Trophoblast cell (in vitro differentiated cells and primary cell): ENCODE measurements around the gene POLR1C.
A peak's percentile ranks its signal among the peaks of the same experiment; 100 is the strongest.

Source experiments
- DNase-seq, 2 donors: peaks; one replicate each; pipeline ENCODE4 v3.0.0-alpha.2; 2016
- H2AFZ ChIP-seq: 2 replicates; pipeline ENCODE4 v1.6.1; 2013; ENCODE audit warnings: low read length, moderate library complexity, mild to moderate bottlenecking; ENCODE audit not compliant: insufficient read depth, poor library complexity
- H2AK5ac ChIP-seq: 2 replicates; pipeline ENCODE4 v1.6.1; 2013; ENCODE audit warnings: mild to moderate bottlenecking, low read length
- H2BK120ac ChIP-seq: 2 replicates; pipeline ENCODE4 v1.6.1; 2013; ENCODE audit warnings: low read length, mild to moderate bottlenecking, moderate library complexity; ENCODE audit not compliant: insufficient read depth, poor library complexity
- H2BK12ac ChIP-seq: 2 replicates; pipeline ENCODE4 v1.6.1; 2013; ENCODE audit warnings: mild to moderate bottlenecking, low read length, moderate library complexity
- H2BK5ac ChIP-seq: 2 replicates; pipeline ENCODE4 v1.6.1; 2013; ENCODE audit warnings: low read length, low read depth, moderate library complexity, mild to moderate bottlenecking; ENCODE audit not compliant: poor library complexity
- H3K14ac ChIP-seq: 2 replicates; pipeline ENCODE4 v1.6.1; 2013; ENCODE audit warnings: mild to moderate bottlenecking, low read length
- H3K18ac ChIP-seq: 2 replicates; pipeline ENCODE4 v1.6.1; 2013; ENCODE audit warnings: mild to moderate bottlenecking, low read length
- H3K23ac ChIP-seq: 2 replicates; pipeline ENCODE4 v1.6.1; 2013; ENCODE audit warnings: low read length
- H3K27ac ChIP-seq: 2 replicates; pipeline ENCODE4 v1.5.1; 2013; ENCODE audit warnings: low read depth, mild to moderate bottlenecking, inconsistent platforms, low read length, moderate library complexity
- H3K27me3 ChIP-seq: 2 replicates; pipeline ENCODE4 v1.6.1; 2013; ENCODE audit warnings: inconsistent platforms, mild to moderate bottlenecking, low read length, moderate library complexity; ENCODE audit not compliant: insufficient read depth
- H3K36me3 ChIP-seq, 2 experiments: 1 replicate in 1 of 2; 2 replicates in 1 of 2; pipeline ENCODE4 v1.6.1; 2013; ENCODE audit warnings: low read length in 2 of 2, mild to moderate bottlenecking in 2 of 2, moderate library complexity in 1 of 2; ENCODE audit not compliant: insufficient read depth in 2 of 2, control insufficient read depth in 1 of 2
- H3K4ac ChIP-seq: 2 replicates; pipeline ENCODE4 v1.6.1; 2013; ENCODE audit warnings: low read depth, mild to moderate bottlenecking, low read length, moderate library complexity
- H3K4me1 ChIP-seq, 2 experiments: 1 replicate in 1 of 2; 2 replicates in 1 of 2; pipeline ENCODE4 v1.6.1; 2013; ENCODE audit warnings: low read length in 2 of 2, mild to moderate bottlenecking in 2 of 2, moderate library complexity in 1 of 2; ENCODE audit not compliant: insufficient read depth in 2 of 2, control insufficient read depth in 1 of 2
- H3K4me2 ChIP-seq: 2 replicates; pipeline ENCODE4 v1.6.1; 2013; ENCODE audit warnings: inconsistent platforms, mild to moderate bottlenecking, low read length, moderate library complexity
- H3K4me3 ChIP-seq: 2 replicates; pipeline ENCODE4 v1.5.1; 2013; ENCODE audit warnings: mild to moderate bottlenecking, low read depth, low read length, inconsistent platforms
- H3K79me1 ChIP-seq: one replicate; pipeline ENCODE4 v1.6.1; 2013; ENCODE audit warnings: low read length
- H3K79me2 ChIP-seq: 2 replicates; pipeline ENCODE4 v1.6.1; 2013; ENCODE audit warnings: low read length, mild to moderate bottlenecking; ENCODE audit not compliant: control insufficient read depth, insufficient read depth, poor library complexity
- H3K9ac ChIP-seq: 2 replicates; pipeline ENCODE4 v1.6.1; 2013; ENCODE audit warnings: mild to moderate bottlenecking, low read length
- H3K9me3 ChIP-seq: 2 replicates; pipeline ENCODE4 v1.6.1; 2013; ENCODE audit warnings: low read depth, mild to moderate bottlenecking, control low read depth, inconsistent platforms, low read length; ENCODE audit not compliant: insufficient read depth
- H4K12ac ChIP-seq: 2 replicates; pipeline ENCODE4 v1.6.1; 2013; ENCODE audit warnings: low read depth, mild to moderate bottlenecking, low read length, moderate library complexity
- H4K8ac ChIP-seq: 2 replicates; pipeline ENCODE4 v1.6.1; 2013; ENCODE audit warnings: low read depth, mild to moderate bottlenecking, low read length, moderate library complexity
- H4K91ac ChIP-seq: one replicate; pipeline ENCODE4 v1.6.1; 2013; ENCODE audit warnings: low read depth, mild to moderate bottlenecking, low read length, moderate library complexity
- WGBS: extraction: QIAGEN DNeasy Blood & Tissue Kit; methylation state at CpG from one replicate; pipeline ENCODE4 v1.1.7; 2013; ENCODE audit warnings: missing lambda C conversion rate; ENCODE audit not compliant: insufficient read length, insufficient coverage; ENCODE audit errors: extremely low coverage; 5-methylcytosine and 5-hydroxymethylcytosine counted together

Gene POLR1C

GRCh38 chr6:43468748-43469681, 47.9 kb upstream of the POLR1C start:
- Histone ChIP-seq H4K91ac (no peak overlapping the region), H2AK5ac (no peak overlapping the region), H3K9me3 (no peaks in the 10 kb centered on the region), H3K23ac (no peak overlapping the region), H3K36me3 (no peaks in the 10 kb centered on the region), H4K12ac (no peak overlapping the region), H3K18ac (no peak overlapping the region), H3K79me2 (no peaks in the 10 kb centered on the region), H2AFZ (no peak overlapping the region), H2BK12ac (no peak overlapping the region), H3K4me3 (no peak overlapping the region), H3K27ac (no peak overlapping the region), H3K27me3 (no peaks in the 10 kb centered on the region), H3K14ac (no peak overlapping the region), H3K79me1 (no peaks in the 10 kb centered on the region), H4K8ac (no peak overlapping the region), H3K4me1 (peaks cover 5 to 10% of the 10 kb centered on the region in 2 experiments), H3K9ac (no peak overlapping the region), H3K4me2 (no peak overlapping the region), H3K4ac (no peak overlapping the region), H2BK5ac (no peak overlapping the region), H2BK120ac (no peak overlapping the region)
- peak; percentile 41 to 57 for DNase-seq
- no CpG with 5 or more reads among the region's 13 CpGs for WGBS

- H3K79me1 ChIP-seq, result no peaks in the 10 kb centered on the region
- H3K23ac ChIP-seq, result no peak overlapping the region
- H2AK5ac ChIP-seq, result peak overlapping the region; percentile 85
- peaks cover 5 to 10% of the 10 kb centered on the region in 2 experiments for H3K4me1 ChIP-seq
- no peak overlapping the region for H2BK5ac ChIP-seq
- WGBS, result no CpG with 5 or more reads among the region's 7 CpGs
- no peaks in the 10 kb centered on the region for H3K27me3 ChIP-seq
- H3K79me2 ChIP-seq, result no peaks in the 10 kb centered on the region
- H2BK120ac ChIP-seq, result no peak overlapping the region
- H3K4me2 ChIP-seq, result no peak overlapping the region
- H3K4ac ChIP-seq, result no peak overlapping the region
- no peak overlapping the region for H4K91ac ChIP-seq
- no peaks in the 10 kb centered on the region for H3K36me3 ChIP-seq
- no peak overlapping the region for H2AFZ ChIP-seq
- no peak overlapping the region for H3K27ac ChIP-seq
- no peak overlapping the region for H3K14ac ChIP-seq
- no peak overlapping the region for H2BK12ac ChIP-seq
- no peak overlapping the region for H3K4me3 ChIP-seq
- no peaks in the 10 kb centered on the region for H3K9me3 ChIP-seq
- H3K9ac ChIP-seq, result no peak overlapping the region
- no peak overlapping the region for H4K12ac ChIP-seq
- DNase-seq, result peak; percentile 41 to 52
- no peak overlapping the region for H3K18ac ChIP-seq
- no peak overlapping the region for H4K8ac ChIP-seq
Measured at GRCh38 chr6:43469947-43470346, 46.9 kb upstream of the POLR1C start.

DNA sequence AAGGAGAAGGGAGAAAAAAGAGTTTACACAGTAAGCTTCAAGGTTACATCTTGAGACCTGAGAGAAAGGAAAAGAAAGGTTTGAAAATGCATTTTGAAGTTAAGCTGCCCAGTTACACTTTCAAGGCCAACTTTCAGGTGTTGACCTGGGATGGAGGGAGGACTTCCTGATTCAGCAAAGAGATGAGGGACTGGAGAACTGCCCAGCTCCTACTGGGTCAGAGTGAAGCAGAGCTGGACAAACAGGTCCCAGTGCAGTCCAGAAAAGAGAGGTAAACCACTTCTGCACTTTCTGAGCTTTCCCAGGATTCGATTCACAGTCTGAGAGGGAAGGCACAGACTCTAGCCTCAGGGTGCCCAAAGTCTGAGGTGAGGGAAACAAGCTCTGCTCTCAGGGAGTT, 45.5 kb upstream of the POLR1C start:
- Histone ChIP-seq H3K4me3 (no peak overlapping the region), H2AK5ac (no peak overlapping the region), H3K14ac (no peak overlapping the region), H3K79me2 (no peaks in the 10 kb centered on the region), H2BK12ac (no peak overlapping the region), H3K27me3 (no peaks in the 10 kb centered on the region), H2AFZ (no peak overlapping the region), H4K8ac (no peak overlapping the region), H2BK5ac (no peak overlapping the region), H3K23ac (no peak overlapping the region), H3K18ac (no peak overlapping the region), H3K4ac (no peak overlapping the region), H3K79me1 (no peaks in the 10 kb centered on the region), H3K4me2 (no peak overlapping the region), H3K9ac (no peak overlapping the region), H4K12ac (no peak overlapping the region), H4K91ac (no peak overlapping the region), H3K4me1 (peaks cover 5 to 10% of the 10 kb centered on the region in 2 experiments), H3K27ac (no peak overlapping the region), H2BK120ac (no peak overlapping the region), H3K36me3 (no peaks in the 10 kb centered on the region), H3K9me3 (no peaks in the 10 kb centered on the region)
- DNase-seq, result peak; percentile 58 to 71
- WGBS, result no CpG with 5 or more reads among the region's 1 CpG

GRCh38 chr6:43472515-43472914, 44.4 kb upstream of the POLR1C start:
- no peak overlapping the region for H2BK12ac ChIP-seq
- no peak overlapping the region for H3K9ac ChIP-seq
- no peaks in the 10 kb centered on the region for H3K36me3 ChIP-seq
- H3K14ac ChIP-seq, result no peak overlapping the region
- no peaks in the 10 kb centered on the region for H3K9me3 ChIP-seq
- no peak overlapping the region for H2AFZ ChIP-seq
- H3K4me2 ChIP-seq, result no peak overlapping the region
- H3K27ac ChIP-seq, result no peak overlapping the region
- no peak overlapping the region for H2BK120ac ChIP-seq
- H3K18ac ChIP-seq, result no peak overlapping the region
- H2BK5ac ChIP-seq, result no peak overlapping the region
- H4K8ac ChIP-seq, result no peak overlapping the region
- no peaks in the 10 kb centered on the region for H3K27me3 ChIP-seq
- no peaks in the 10 kb centered on the region for H3K79me2 ChIP-seq
- H3K4me3 ChIP-seq, result no peak overlapping the region
- H4K12ac ChIP-seq, result no peak overlapping the region
- H2AK5ac ChIP-seq, result no peak overlapping the region
- H3K23ac ChIP-seq, result no peak overlapping the region
- H4K91ac ChIP-seq, result no peak overlapping the region
- no peak for DNase-seq
- no peak overlapping the region for H3K4ac ChIP-seq
- WGBS, result no CpG with 5 or more reads among the region's 4 CpGs
- H3K79me1 ChIP-seq, result no peaks in the 10 kb centered on the region
- H3K4me1 ChIP-seq, result peaks cover 8 to 10% of the 10 kb centered on the region in 2 experiments
